KMS-11 (cell line): ENCODE data around the gene TMTC4.

Experiments used
- H2AFZ ChIP-seq: fragments of 200-600 bp; sonication (generic); 2 replicates; pipeline ENCODE4 v1.6.1; 2016; ENCODE audit warnings: antibody characterized with exemption, mixed run types, low read depth
- H3K27ac ChIP-seq: fragments of 200-600 bp; sonication (generic); 2 replicates; pipeline ENCODE4 v1.6.1; 2016; ENCODE audit warnings: mild to moderate bottlenecking, mixed run types
- H3K27me3 ChIP-seq: fragments of 200-600 bp; sonication (generic); 2 replicates; pipeline ENCODE4 v1.6.1; 2017; ENCODE audit warnings: mild to moderate bottlenecking, low read depth, mixed run types, moderate library complexity; ENCODE audit not compliant: insufficient read depth
- H3K36me3 ChIP-seq: fragments of 200-600 bp; sonication (generic); 2 replicates; pipeline ENCODE4 v1.6.1; 2017; ENCODE audit warnings: mild to moderate bottlenecking, mixed run types; ENCODE audit not compliant: insufficient read depth
- H3K4me1 ChIP-seq: fragments of 200-600 bp; sonication (generic); 2 replicates; pipeline ENCODE4 v1.6.1; 2016; ENCODE audit warnings: mild to moderate bottlenecking, low read depth, mixed run types; ENCODE audit not compliant: poor library complexity, severe bottlenecking
- H3K4me2 ChIP-seq: fragments of 200-600 bp; sonication (generic); 2 replicates; pipeline ENCODE4 v1.7.0; 2016; ENCODE audit warnings: mild to moderate bottlenecking, mixed run types
- H3K4me3 ChIP-seq: fragments of 200-600 bp; sonication (generic); IDR thresholded peaks from 2 replicates; pipeline ENCODE4 v1.6.1; 2017; ENCODE audit warnings: low read depth, low read length, mixed read lengths; ENCODE audit not compliant: insufficient read depth
- H3K79me2 ChIP-seq: fragments of 200-600 bp; sonication (generic); 2 replicates; pipeline ENCODE4 v1.6.1; 2016; ENCODE audit warnings: low read depth, mixed run types; ENCODE audit not compliant: insufficient read depth
- H3K9ac ChIP-seq: fragments of 200-600 bp; sonication (generic); 2 replicates; pipeline ENCODE4 v1.6.1; 2016; ENCODE audit warnings: mild to moderate bottlenecking, mixed run types
- H4K20me1 ChIP-seq: fragments of 200-600 bp; sonication (generic); 2 replicates; pipeline ENCODE4 v1.6.1; 2016; ENCODE audit warnings: mild to moderate bottlenecking, mixed run types; ENCODE audit not compliant: insufficient read depth
- CTCF ChIP-seq: fragments of 200-600 bp; sonication (generic); conservative IDR thresholded peaks from 2 replicates; pipeline ENCODE4 v1.6.1; 2017; ENCODE audit warnings: low read depth, mild to moderate bottlenecking, antibody characterized with exemption, low read length, moderate library complexity, mixed read lengths

TMTC4 gene, protein sequence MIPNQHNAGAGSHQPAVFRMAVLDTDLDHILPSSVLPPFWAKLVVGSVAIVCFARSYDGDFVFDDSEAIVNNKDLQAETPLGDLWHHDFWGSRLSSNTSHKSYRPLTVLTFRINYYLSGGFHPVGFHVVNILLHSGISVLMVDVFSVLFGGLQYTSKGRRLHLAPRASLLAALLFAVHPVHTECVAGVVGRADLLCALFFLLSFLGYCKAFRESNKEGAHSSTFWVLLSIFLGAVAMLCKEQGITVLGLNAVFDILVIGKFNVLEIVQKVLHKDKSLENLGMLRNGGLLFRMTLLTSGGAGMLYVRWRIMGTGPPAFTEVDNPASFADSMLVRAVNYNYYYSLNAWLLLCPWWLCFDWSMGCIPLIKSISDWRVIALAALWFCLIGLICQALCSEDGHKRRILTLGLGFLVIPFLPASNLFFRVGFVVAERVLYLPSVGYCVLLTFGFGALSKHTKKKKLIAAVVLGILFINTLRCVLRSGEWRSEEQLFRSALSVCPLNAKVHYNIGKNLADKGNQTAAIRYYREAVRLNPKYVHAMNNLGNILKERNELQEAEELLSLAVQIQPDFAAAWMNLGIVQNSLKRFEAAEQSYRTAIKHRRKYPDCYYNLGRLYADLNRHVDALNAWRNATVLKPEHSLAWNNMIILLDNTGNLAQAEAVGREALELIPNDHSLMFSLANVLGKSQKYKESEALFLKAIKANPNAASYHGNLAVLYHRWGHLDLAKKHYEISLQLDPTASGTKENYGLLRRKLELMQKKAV

DNA sequence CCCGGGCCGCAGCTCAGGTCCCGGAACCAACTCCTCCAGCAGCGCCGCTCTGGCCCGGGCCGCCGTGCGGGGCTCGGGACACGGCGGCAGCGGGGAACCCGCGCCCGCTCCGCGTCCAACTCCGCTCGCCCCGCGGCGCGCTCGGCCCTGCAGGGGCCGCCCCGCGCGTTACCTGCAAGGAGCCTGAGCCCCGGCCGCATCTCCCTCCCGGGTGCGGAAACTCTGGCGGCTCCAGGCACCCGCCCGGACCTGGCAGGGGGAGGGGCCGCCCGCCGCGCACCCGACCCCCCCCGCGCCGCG lies at the start of gene TMTC4:
Gene TMTC4 (minus strand): TSS at position 224 of the 300 bp plus-strand sequence. CDS start 4,433 bp downstream, outside the sequence.
- Histone ChIP-seq H3K79me2 (no peaks in the 10 kb centered on the region), H4K20me1 (no peaks in the 10 kb centered on the region), H3K4me3 (no peak within 1 kb of the TSS), H2AFZ (peak within 1 kb of the TSS; percentile 69), H3K9ac (peak within 1 kb of the TSS; percentile 76; the same call in 1 of the 2 replicates), H3K4me1 (peaks cover 4% of the 10 kb centered on the region), H3K4me2 (peak within 1 kb of the TSS; percentile 80), H3K27ac (peak within 1 kb of the TSS; percentile 54), H3K36me3 (no peaks in the 10 kb centered on the region), H3K27me3 (no peaks in the 10 kb centered on the region)
- no peak for TF ChIP-seq CTCF

DNA sequence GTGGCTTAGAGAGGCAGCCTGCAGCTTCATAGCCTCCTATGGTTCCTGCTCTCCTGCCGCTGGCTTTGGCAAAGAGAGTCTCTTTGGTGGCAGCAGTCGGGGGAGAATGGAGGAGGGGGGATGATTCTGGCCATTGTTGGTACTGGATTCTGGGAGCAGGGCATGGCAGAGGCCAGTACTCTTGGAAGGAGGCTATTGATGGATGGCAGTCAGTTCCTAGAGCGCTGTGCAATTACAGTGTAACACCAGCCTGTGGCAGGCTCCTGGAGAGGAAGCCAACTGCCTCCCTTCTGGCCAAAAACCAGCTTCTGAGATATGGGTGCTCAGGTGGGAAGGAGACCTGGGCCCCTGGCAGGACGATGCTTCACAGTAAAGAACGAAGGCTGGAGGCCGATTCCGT lies 47.9 kb upstream of the TMTC4 start:
- no peak overlapping the region for H3K4me3 ChIP-seq
- H3K27me3 ChIP-seq, result no peaks in the 10 kb centered on the region
- no peak for TF ChIP-seq CTCF
- no peak overlapping the region for H3K4me2 ChIP-seq
- no peaks in the 10 kb centered on the region for H3K4me1 ChIP-seq
- H3K27ac ChIP-seq, result no peak overlapping the region
- H3K36me3 ChIP-seq, result no peaks in the 10 kb centered on the region
- H4K20me1 ChIP-seq, result no peaks in the 10 kb centered on the region
- H3K9ac ChIP-seq, result no peak overlapping the region
- H3K79me2 ChIP-seq, result no peaks in the 10 kb centered on the region
- no peak overlapping the region for H2AFZ ChIP-seq

GRCh38 chr13:100721885-100722512 lies 47.4 kb upstream of the TMTC4 start:
- Histone ChIP-seq H3K36me3 (no peaks in the 10 kb centered on the region), H4K20me1 (no peaks in the 10 kb centered on the region), H3K79me2 (no peaks in the 10 kb centered on the region), H3K4me3 (no peak overlapping the region), H2AFZ (no peak overlapping the region), H3K4me1 (no peaks in the 10 kb centered on the region), H3K9ac (no peak overlapping the region), H3K27me3 (no peaks in the 10 kb centered on the region), H3K4me2 (no peak overlapping the region), H3K27ac (no peak overlapping the region)
- TF ChIP-seq CTCF, result peak; percentile 75

DNA sequence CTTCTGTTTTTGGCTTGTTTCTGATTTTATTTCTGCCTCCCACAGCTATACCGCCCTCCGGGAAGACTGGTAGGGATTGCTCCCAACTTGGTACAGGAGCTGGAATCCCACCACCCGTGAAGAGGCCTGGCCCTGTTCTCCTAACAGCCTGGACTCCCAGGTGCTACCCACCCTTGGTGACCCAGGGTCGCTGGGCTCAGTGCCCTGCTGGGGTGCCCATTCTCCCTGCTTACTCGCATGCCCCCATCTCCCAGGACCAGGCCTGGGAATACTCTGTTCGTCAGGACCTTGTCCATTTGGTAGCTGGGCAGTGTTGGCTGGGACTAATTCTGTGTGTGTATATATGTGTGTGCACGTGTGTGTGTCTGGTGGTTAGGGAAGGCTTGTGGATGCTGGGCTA lies 41.0 kb upstream of the TMTC4 start:
- H3K27me3 ChIP-seq, result no peaks in the 10 kb centered on the region
- H3K4me3 ChIP-seq, result no peak overlapping the region
- H4K20me1 ChIP-seq, result no peaks in the 10 kb centered on the region
- H3K36me3 ChIP-seq, result no peaks in the 10 kb centered on the region
- H3K27ac ChIP-seq, result no peak overlapping the region
- H3K79me2 ChIP-seq, result no peaks in the 10 kb centered on the region
- H3K4me2 ChIP-seq, result no peak overlapping the region
- no peak overlapping the region for H3K9ac ChIP-seq
- no peaks in the 10 kb centered on the region for H3K4me1 ChIP-seq
- H2AFZ ChIP-seq, result no peak overlapping the region
- TF ChIP-seq CTCF, result no peak
